ENCODE results near the gene MRPL10.
A peak's percentile ranks its signal among the peaks of the same experiment; 100 is the strongest.

MRPL10 gene

DNA sequence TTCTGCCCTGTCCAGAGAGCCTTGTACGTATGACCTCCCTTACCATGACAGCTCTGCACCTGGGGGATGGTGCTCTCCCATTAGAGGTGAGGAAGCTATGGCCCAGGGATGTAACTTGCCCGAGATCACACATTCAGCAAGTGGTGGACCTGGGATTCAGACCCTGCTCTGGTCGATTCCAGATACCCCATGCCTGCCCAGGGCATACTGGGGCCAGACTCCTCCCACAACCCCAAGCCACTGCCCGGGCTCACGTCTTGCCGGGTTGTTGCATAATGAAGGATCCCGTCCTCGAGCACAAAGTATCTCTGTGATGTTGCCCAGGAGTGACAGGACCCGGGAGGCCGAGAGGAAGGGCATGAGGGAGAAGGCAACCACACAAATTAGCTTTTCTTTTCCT is 11.9 kb downstream of the MRPL10 start:
- peaks cover 20% of the 10 kb centered on the region for H3K36me3 Mint-ChIP-seq (ENCODE audit: low read depth)
- no peak overlapping the region for H3K27ac Mint-ChIP-seq
- no peaks in the 10 kb centered on the region for H3K27me3 Mint-ChIP-seq (ENCODE audit: low read depth)
- H3K4me3 Mint-ChIP-seq: peak overlapping the region; percentile 8
- H3K9me3 Mint-ChIP-seq: no peaks in the 10 kb centered on the region
- peaks cover 18% of the 10 kb centered on the region for H3K4me1 Mint-ChIP-seq (ENCODE audit: low read depth)
- no peak for DNase-seq (ENCODE audit: low spot score)

- Mint-ChIP-seq H3K4me1 (ENCODE audit: low read depth) (peaks cover 18% of the 10 kb centered on the region), H3K27me3 (ENCODE audit: low read depth) (no peaks in the 10 kb centered on the region), H3K36me3 (ENCODE audit: low read depth) (peaks cover 17% of the 10 kb centered on the region), H3K27ac (no peak overlapping the region), H3K4me3 (no peak overlapping the region), H3K9me3 (no peaks in the 10 kb centered on the region)
- no peak for DNase-seq (ENCODE audit: low spot score)
These were observed 13.2 kb downstream of the MRPL10 start for GRCh38 chr17:47818002-47818695.

DNA sequence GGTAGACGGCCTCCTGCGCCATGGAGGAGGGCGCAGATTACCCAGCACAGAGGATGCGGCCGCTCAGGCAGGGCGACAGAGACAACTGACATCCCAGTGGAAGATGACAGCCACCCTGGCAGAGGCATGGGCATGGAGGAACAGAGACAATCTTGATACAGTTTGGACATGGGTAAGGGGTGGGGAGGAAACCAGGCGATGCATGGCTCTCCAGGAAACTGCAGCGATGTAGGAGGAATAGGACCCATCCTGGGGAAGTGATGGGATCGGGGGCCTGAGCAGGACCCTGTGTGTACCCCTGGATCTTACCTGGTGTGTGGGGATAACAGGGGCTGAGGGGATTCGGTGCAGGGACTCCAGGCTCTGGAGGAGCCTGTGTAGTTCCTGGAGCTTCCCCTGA is 14.4 kb downstream of the MRPL10 start:
- Mint-ChIP-seq H3K4me3 (no peak overlapping the region), H3K36me3 (ENCODE audit: low read depth) (peaks cover 23% of the 10 kb centered on the region), H3K27ac (no peak overlapping the region), H3K9me3 (no peaks in the 10 kb centered on the region), H3K4me1 (ENCODE audit: low read depth) (peaks cover 11% of the 10 kb centered on the region), H3K27me3 (ENCODE audit: low read depth) (no peaks in the 10 kb centered on the region)
- DNase-seq (ENCODE audit: low spot score): no peak

- peaks cover 24% of the 10 kb centered on the region for H3K36me3 Mint-ChIP-seq (ENCODE audit: low read depth)
These were observed 15.1 kb downstream of the MRPL10 start for GRCh38 chr17:47816111-47816735.

DNA sequence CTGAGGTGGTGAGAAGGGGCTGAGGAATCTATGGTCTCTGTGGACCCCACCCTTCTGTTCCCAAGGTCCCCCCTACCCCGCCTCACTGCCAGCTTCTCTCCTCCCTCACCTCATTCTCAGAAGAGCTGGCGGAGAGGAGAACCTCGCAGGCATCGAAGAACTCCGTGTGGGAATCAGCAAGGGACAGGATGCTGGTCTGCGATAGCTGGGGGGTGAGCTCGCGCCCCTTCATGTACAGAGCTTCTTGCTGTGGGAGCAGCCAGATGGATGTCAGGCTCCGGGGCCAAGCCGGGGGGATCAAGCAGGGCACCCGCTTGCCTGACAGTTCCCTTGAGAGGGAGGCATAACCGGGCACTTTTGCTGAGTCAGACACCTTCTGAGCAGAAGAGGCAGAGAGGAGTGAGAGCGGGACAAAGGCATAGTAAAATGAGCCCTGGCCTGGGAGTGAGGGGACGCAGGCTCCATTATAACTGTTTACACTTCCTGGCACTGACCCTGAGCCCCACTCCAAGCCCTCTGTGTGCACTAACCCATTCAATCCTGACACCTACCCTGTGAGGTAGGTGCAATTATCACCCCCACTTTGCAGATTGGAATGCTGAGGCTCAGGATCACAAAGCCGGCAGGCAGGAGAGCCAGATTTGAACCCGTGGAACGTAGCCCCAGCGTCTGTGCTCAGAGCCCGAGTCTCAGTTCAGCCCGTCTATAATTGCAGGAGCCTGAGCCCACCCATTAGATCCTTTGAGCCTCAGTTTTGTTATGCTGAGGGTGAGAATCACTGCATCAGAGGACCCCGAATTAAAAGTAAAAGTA is 16.0 kb downstream of the MRPL10 start:
- Mint-ChIP-seq H3K4me1 (ENCODE audit: low read depth) (peaks cover 1% of the 10 kb centered on the region), H3K36me3 (ENCODE audit: low read depth) (peaks cover 28% of the 10 kb centered on the region), H3K9me3 (no peaks in the 10 kb centered on the region), H3K27me3 (ENCODE audit: low read depth) (no peaks in the 10 kb centered on the region), H3K4me3 (no peak overlapping the region), H3K27ac (no peak overlapping the region)
- no peak for DNase-seq (ENCODE audit: low spot score)

More at GRCh38 chr17:47816111-47816735, 15.1 kb downstream of the MRPL10 start:
- H3K27ac Mint-ChIP-seq: no peak overlapping the region
- no peak overlapping the region for H3K4me3 Mint-ChIP-seq
- no peaks in the 10 kb centered on the region for H3K27me3 Mint-ChIP-seq (ENCODE audit: low read depth)
- no peaks in the 10 kb centered on the region for H3K9me3 Mint-ChIP-seq
- peaks cover 9% of the 10 kb centered on the region for H3K4me1 Mint-ChIP-seq (ENCODE audit: low read depth)
- DNase-seq (ENCODE audit: low spot score): no peak

- Mint-ChIP-seq H3K27me3 (ENCODE audit: low read depth) (no peaks in the 10 kb centered on the region), H3K4me1 (ENCODE audit: low read depth) (no peaks in the 10 kb centered on the region), H3K27ac (no peak overlapping the region), H3K9me3 (no peaks in the 10 kb centered on the region), H3K4me3 (no peak overlapping the region), H3K36me3 (ENCODE audit: low read depth) (peaks cover 32% of the 10 kb centered on the region)
- no peak for DNase-seq (ENCODE audit: low spot score)
These were observed 17.8 kb downstream of the MRPL10 start for GRCh38 chr17:47813512-47814031.

GRCh38 chr17:47813077-47813476 is 18.3 kb downstream of the MRPL10 start:
- Mint-ChIP-seq H3K27me3 (ENCODE audit: low read depth) (no peaks in the 10 kb centered on the region), H3K36me3 (ENCODE audit: low read depth) (peaks cover 34% of the 10 kb centered on the region), H3K9me3 (no peaks in the 10 kb centered on the region), H3K27ac (no peak overlapping the region), H3K4me3 (no peak overlapping the region), H3K4me1 (ENCODE audit: low read depth) (no peaks in the 10 kb centered on the region)
- no peak for DNase-seq (ENCODE audit: low spot score)

DNA sequence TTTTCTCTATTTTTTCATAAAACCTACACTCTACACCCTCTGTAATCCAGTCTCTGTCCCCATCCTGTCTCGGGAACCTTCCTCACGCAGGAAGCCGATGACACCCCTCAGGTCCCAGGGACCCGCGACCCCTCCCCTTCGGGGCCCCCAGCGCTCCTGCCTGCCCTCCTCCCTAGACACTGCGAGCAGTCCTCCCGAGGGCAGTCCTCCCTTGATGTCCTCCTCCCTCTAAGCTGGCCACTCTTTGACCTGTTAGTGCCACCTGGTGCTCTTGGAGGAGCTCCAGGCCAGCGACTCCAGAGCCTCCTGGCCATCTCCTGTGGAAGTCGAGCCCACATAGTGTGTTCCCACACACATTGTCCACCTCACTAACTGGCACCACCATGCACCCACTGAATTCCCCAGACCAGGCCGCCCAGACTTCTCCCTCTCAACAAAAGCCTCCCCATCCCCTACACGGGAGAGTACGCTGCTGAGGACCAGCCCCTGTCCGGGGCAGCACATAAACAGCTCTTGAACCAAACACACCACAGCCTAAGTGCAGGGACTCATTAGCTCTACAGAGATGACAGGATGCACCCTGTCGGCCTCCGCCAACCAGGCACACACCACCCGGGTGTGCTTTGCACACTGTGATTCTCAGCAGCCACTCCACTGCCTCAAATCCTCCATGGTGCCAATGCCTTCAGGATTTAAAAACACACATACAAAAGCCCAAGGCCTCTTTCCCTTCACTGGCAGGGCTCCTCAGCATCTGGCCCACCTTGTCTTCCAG is 19.0 kb downstream of the MRPL10 start:
- no peak overlapping the region for H3K4me3 Mint-ChIP-seq
- no peaks in the 10 kb centered on the region for H3K4me1 Mint-ChIP-seq (ENCODE audit: low read depth)
- DNase-seq (ENCODE audit: low spot score): no peak
- H3K27ac Mint-ChIP-seq: no peak overlapping the region
- peaks cover 36% of the 10 kb centered on the region for H3K36me3 Mint-ChIP-seq (ENCODE audit: low read depth)
- H3K27me3 Mint-ChIP-seq (ENCODE audit: low read depth): no peaks in the 10 kb centered on the region
- H3K9me3 Mint-ChIP-seq: no peaks in the 10 kb centered on the region

- Mint-ChIP-seq H3K27ac (no peak overlapping the region), H3K9me3 (no peaks in the 10 kb centered on the region), H3K27me3 (ENCODE audit: low read depth) (no peaks in the 10 kb centered on the region), H3K36me3 (ENCODE audit: low read depth) (peaks cover 39% of the 10 kb centered on the region), H3K4me1 (ENCODE audit: low read depth) (no peaks in the 10 kb centered on the region), H3K4me3 (no peak overlapping the region)
- DNase-seq (ENCODE audit: low spot score): no peak
These were observed 19.6 kb downstream of the MRPL10 start for GRCh38 chr17:47811709-47812108.

DNA sequence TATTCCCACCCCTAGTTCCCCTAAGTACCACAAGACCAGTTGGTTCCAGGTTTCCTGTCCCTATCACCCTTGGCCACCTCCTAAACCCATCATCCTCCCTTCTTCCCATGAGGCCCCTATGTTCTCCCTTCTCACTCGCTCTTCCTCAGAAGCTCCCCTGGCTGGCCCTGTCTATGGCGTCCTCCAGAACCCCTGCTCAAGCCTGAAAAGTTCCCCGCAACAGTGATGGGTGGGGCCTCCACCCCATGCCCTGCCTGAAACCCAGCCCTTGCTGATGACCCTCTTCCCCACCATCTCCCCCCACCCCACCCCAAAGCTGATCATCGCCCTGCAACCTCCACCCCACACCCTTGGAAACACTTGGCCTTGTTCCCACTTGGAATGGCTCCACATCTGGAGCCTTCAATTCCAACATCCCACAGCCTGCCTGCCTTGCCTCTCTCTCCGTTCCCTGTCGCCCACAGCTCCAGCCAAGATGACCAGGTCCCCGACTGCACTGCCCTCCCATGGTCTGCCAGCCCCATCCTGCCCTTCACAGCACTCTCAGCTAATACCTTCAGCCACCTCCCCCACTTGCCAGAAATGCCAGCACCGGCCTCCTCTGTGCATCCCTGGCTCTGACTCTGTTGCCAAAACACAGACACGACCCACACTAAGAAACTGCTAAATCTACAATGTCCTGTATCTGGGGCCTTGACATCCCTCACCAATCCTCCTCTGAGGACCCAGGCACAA is 20.3 kb downstream of the MRPL10 start:
- Mint-ChIP-seq H3K36me3 (ENCODE audit: low read depth) (peaks cover 38% of the 10 kb centered on the region), H3K4me3 (no peak overlapping the region), H3K9me3 (no peaks in the 10 kb centered on the region), H3K4me1 (ENCODE audit: low read depth) (no peaks in the 10 kb centered on the region), H3K27ac (no peak overlapping the region), H3K27me3 (ENCODE audit: low read depth) (no peaks in the 10 kb centered on the region)
- no peak for DNase-seq (ENCODE audit: low spot score)

DNA sequence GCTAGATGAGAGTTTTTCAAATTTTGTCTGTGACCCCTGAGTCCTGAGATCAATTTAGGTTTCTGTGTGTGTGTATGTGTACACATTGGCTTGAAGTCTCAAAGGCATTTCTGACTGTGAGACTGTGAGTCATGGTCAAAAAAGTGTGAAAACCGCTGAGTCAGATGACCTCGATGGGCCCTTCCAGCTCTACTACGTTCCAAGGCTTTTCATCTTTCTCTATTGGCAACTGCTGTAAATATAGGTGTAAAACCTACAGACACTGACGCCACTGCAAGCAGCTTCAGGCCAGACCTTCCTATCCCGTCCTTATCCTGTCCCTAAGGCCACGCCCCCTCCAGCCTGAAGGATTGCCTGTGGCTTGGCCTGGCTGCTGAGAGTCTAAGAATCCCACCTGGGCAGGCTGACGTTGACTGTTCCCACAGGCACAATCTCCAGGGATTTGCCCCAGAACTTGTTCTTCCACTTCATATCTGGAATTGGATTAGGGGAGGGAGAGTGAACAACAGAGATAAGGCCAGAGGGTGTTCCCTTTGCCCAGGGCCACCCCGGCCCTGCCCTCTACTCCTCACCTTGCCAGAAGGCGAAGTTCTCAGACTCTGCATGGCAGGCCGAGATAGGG is 21.0 kb downstream of the MRPL10 start:
- DNase-seq (ENCODE audit: low spot score): no peak
- Mint-ChIP-seq H3K4me3 (no peak overlapping the region), H3K9me3 (no peaks in the 10 kb centered on the region), H3K27ac (no peak overlapping the region), H3K4me1 (ENCODE audit: low read depth) (no peaks in the 10 kb centered on the region), H3K27me3 (ENCODE audit: low read depth) (no peaks in the 10 kb centered on the region), H3K36me3 (ENCODE audit: low read depth) (peaks cover 36% of the 10 kb centered on the region)

DNA sequence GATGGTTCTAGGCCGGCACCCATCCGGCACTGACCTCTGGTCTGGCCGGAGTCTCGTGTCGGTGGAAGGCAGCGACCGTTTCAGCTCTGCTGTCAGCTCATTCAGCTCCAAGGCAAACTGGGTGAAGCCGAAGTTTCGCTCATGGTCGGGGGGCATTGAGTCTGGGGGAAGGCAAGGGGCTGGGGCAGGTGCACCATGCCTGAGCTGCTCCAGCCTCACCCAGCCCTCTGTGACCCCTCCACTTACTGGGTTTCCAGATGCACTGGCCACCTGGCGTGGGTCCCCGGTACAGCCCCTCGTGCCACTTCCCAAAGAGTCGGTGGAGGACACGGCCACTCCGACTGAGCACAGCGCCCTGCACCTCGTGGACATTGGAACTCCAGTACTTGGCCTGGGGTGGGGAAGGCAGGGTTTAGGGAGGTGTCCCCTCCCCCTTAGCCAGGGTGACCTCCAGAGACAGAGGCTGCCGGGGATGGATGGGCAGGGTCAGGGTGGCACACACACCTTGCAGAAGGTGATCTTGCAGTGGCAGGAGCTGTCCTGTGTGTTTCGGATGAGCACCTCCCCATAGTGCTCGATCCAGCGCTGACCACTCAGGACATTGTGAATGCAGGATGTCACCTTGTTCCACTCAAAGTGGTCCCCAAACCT is 22.4 kb downstream of the MRPL10 start:
- Mint-ChIP-seq H3K4me3 (no peak overlapping the region), H3K9me3 (no peaks in the 10 kb centered on the region), H3K4me1 (ENCODE audit: low read depth) (no peaks in the 10 kb centered on the region), H3K36me3 (ENCODE audit: low read depth) (peaks cover 33% of the 10 kb centered on the region), H3K27me3 (ENCODE audit: low read depth) (peaks cover 2% of the 10 kb centered on the region), H3K27ac (no peak overlapping the region)
- no peak for DNase-seq (ENCODE audit: low spot score)

Measured in T-helper 2 cell treated with Interferon-gamma antibody and Interleukin-4, amounts not matched to agents 5 μg/mL and 100 μg/mL, for 36 hours (primary cell).